ENCODE results near the gene ZNF594. TPM values are rescaled to one million over a fixed set of nuclear protein-coding genes. Genes with fewer than 3 reads are reported as not detected.

Gene ZNF594
- total and polyA plus RNA-seq, 10 of the 15 experiments (the other 5 are each of a cell fraction or from before 2014, with no cell fraction given), result 0.98 to 14.3 (median 11.1) TPM

GRCh38 chr17:5194346-5194745, 2.7 kb upstream of the ZNF594 start:
- POLR2A ChIA-PET, result interaction anchor here (0.7 to 1.7 kb wide), 4 partner anchors 32 to 230 kb away, joined by 3 to 7 read pairs (median 4); partner anchors contain the start of gene ZNF232
- 71% methylated on average over 2 of the region's 2 CpGs for WGBS (ENCODE audit: insufficient coverage, insufficient replicate concordance, low lambda C conversion rate, missing lambda C conversion rate)
- Histone ChIP-seq H3K4me1 (ENCODE audit: control insufficient read depth, insufficient read depth, low read length) (peaks cover 19% of the 10 kb centered on the region), H4K20me1 (ENCODE audit: control insufficient read depth, insufficient read depth) (no peaks in the 10 kb centered on the region), H3K79me2 (ENCODE audit: control insufficient read depth, insufficient read depth, low read length) (peaks cover 21% of the 10 kb centered on the region), H3K27ac (ENCODE audit: control insufficient read depth, insufficient read depth) (no peak overlapping the region), H2AFZ (ENCODE audit: control insufficient read depth, low read depth, low read length) (no peak overlapping the region), H3K9me3 (replicated peaks; ENCODE audit: control insufficient read depth, insufficient read depth, low read length) (peaks cover 8% of the 10 kb centered on the region; the same call in 2 of the 3 replicates), H3K4me2 (ENCODE audit: control insufficient read depth, insufficient read depth) (no peak overlapping the region), H3K9ac (ENCODE audit: control insufficient read depth, insufficient read depth, low read length) (no peak overlapping the region), H3K27me3 (replicated peaks in 1 of 2; ENCODE audit: control insufficient read depth in 2 of 2, insufficient read depth in 2 of 2, low read length in 1 of 2) (no peaks in the 10 kb centered on the region), H3K36me3 (ENCODE audit: control insufficient read depth in 2 of 2, insufficient read depth in 2 of 2, low read length in 1 of 2) (peaks cover 0 to under 1% of the 10 kb centered on the region in 2 experiments; a peak in 1 of 4 replicates), H3K4me3 (no peak overlapping the region)
- no TSS peak for BruUV-seq (replicated peaks)
- in situ Hi-C loops (cut with MboI), result no loop called here
- DNase-seq (ENCODE audit: low read depth, low spot score), result no peak
- RAD21 ChIA-PET (ENCODE audit: unreplicated experiment), result interaction anchor here (1.3 to 9.7 kb wide), 3 partner anchors 34 to 142 kb away, joined by 3 to 125 read pairs (median 105); partner anchors contain the start of gene SCIMP
- CTCF ChIA-PET, result interaction anchor here (1.2 to 14.1 kb wide), 4 partner anchors 42 to 246 kb away, joined by 3 to 209 read pairs (median 19); partner anchors contain the start of genes C1QBP and SCIMP
- FAIRE-seq, result no peak
- TF ChIP-seq IRF4 (IDR thresholded peaks at IDR 0.05; ENCODE audit: low read depth, low read length) (no peak), ZSCAN29 (IDR thresholded peaks at IDR 0.05) (no peak), SMC3 (IDR thresholded peaks at IDR 0.05; ENCODE audit: borderline replicate concordance, low read length) (no peak), DPF2 (IDR thresholded peaks at IDR 0.05) (no peak)
- intact Hi-C loops (cut with micrococcal nuclease; ENCODE audit: unreplicated experiment), result no loop called here
- ATAC-seq, result no peak
- SMC1A ChIA-PET (ENCODE audit: uncharacterized antibody, unreplicated experiment), result interaction anchor here (1.1 to 9.8 kb wide), 3 partner anchors 34 to 113 kb away, joined by 3 to 157 read pairs (median 129); partner anchors contain the start of gene SCIMP

GRCh38 chr17:5184288-5184687, 7.4 kb downstream of the ZNF594 start:
- in situ Hi-C loops (cut with MboI), result loop anchor here (5.0 kb wide), 1 partner anchor 97 kb away; no protein-coding TSS in a partner anchor
- DNase-seq (ENCODE audit: low read depth, low spot score) (no peak), ATAC-seq (no peak), FAIRE-seq (no peak)
- peaks cover 65% of the 10 kb centered on the region for H3K9me3 ChIP-seq (replicated peaks; ENCODE audit: control insufficient read depth, insufficient read depth, low read length)
- H3K4me2 ChIP-seq (ENCODE audit: control insufficient read depth, insufficient read depth), result no peak overlapping the region
- no peaks in the 10 kb centered on the region for H3K27me3 ChIP-seq (replicated peaks in 1 of 2; ENCODE audit: control insufficient read depth in 2 of 2, insufficient read depth in 2 of 2, low read length in 1 of 2)
- ChIA-PET RAD21 (ENCODE audit: unreplicated experiment) (no interaction called here), POLR2A (interaction anchor here (0.6 kb wide), 1 partner anchor 25 kb away, joined by 3 read pairs; no protein-coding TSS in a partner anchor), CTCF (no interaction called here), SMC1A (ENCODE audit: uncharacterized antibody, unreplicated experiment) (no interaction called here)
- no peak overlapping the region for H2AFZ ChIP-seq (ENCODE audit: control insufficient read depth, low read depth, low read length)
- no peaks in the 10 kb centered on the region for H3K4me1 ChIP-seq (ENCODE audit: control insufficient read depth, insufficient read depth, low read length)
- peaks cover 0 to 2% of the 10 kb centered on the region in 2 experiments; a peak in 1 of 4 replicates for H3K36me3 ChIP-seq (ENCODE audit: control insufficient read depth in 2 of 2, insufficient read depth in 2 of 2, low read length in 1 of 2)
- no peaks in the 10 kb centered on the region for H3K79me2 ChIP-seq (ENCODE audit: control insufficient read depth, insufficient read depth, low read length)
- no peak overlapping the region for H3K9ac ChIP-seq (ENCODE audit: control insufficient read depth, insufficient read depth, low read length)
- no peak overlapping the region for H3K27ac ChIP-seq (ENCODE audit: control insufficient read depth, insufficient read depth)
- no TSS peak for BruUV-seq (replicated peaks)
- intact Hi-C loops (cut with micrococcal nuclease; ENCODE audit: unreplicated experiment), result no loop called here
- 97% methylated on average over 2 of the region's 2 CpGs for WGBS (ENCODE audit: insufficient coverage, insufficient replicate concordance, low lambda C conversion rate, missing lambda C conversion rate)
- no peaks in the 10 kb centered on the region for H4K20me1 ChIP-seq (ENCODE audit: control insufficient read depth, insufficient read depth)
- H3K4me3 ChIP-seq, result no peak overlapping the region
- TF ChIP-seq ATF3 (IDR thresholded peaks at IDR 0.05; ENCODE audit: borderline replicate concordance, extremely low read depth, low read depth, low read length) (no peak), SREBF1 (IDR thresholded peaks at IDR 0.05; ENCODE audit: low read length) (no peak), KDM1A (IDR thresholded peaks at IDR 0.05; ENCODE audit: borderline replicate concordance) (no peak), SUZ12 (IDR thresholded peaks at IDR 0.05; ENCODE audit: unreplicated experiment) (no peak), TCF12 (IDR thresholded peaks at IDR 0.05; ENCODE audit: low read depth, low read length) (no peak), CBX5 (IDR thresholded peaks at IDR 0.05; ENCODE audit: low read depth) (no peak), HDGF (IDR thresholded peaks at IDR 0.05) (no peak), SIX5 (IDR thresholded peaks at IDR 0.05; ENCODE audit: low read depth, low read length, severe bottlenecking) (no peak), FOS (IDR thresholded peaks at IDR 0.05; ENCODE audit: borderline replicate concordance, extremely low read depth, insufficient read length) (no peak), FOXM1 (IDR thresholded peaks at IDR 0.05; ENCODE audit: low read depth, low read length) (no peak)
- TF ChIP-seq, protein P1, sequence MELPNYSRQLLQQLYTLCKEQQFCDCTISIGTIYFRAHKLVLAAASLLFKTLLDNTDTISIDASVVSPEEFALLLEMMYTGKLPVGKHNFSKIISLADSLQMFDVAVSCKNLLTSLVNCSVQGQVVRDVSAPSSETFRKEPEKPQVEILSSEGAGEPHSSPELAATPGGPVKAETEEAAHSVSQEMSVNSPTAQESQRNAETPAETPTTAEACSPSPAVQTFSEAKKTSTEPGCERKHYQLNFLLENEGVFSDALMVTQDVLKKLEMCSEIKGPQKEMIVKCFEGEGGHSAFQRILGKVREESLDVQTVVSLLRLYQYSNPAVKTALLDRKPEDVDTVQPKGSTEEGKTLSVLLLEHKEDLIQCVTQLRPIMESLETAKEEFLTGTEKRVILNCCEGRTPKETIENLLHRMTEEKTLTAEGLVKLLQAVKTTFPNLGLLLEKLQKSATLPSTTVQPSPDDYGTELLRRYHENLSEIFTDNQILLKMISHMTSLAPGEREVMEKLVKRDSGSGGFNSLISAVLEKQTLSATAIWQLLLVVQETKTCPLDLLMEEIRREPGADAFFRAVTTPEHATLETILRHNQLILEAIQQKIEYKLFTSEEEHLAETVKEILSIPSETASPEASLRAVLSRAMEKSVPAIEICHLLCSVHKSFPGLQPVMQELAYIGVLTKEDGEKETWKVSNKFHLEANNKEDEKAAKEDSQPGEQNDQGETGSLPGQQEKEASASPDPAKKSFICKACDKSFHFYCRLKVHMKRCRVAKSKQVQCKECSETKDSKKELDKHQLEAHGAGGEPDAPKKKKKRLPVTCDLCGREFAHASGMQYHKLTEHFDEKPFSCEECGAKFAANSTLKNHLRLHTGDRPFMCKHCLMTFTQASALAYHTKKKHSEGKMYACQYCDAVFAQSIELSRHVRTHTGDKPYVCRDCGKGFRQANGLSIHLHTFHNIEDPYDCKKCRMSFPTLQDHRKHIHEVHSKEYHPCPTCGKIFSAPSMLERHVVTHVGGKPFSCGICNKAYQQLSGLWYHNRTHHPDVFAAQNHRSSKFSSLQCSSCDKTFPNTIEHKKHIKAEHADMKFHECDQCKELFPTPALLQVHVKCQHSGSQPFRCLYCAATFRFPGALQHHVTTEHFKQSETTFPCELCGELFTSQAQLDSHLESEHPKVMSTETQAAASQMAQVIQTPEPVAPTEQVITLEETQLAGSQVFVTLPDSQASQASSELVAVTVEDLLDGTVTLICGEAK (IDR thresholded peaks at IDR 0.05; ENCODE audit: borderline replicate concordance), result no peak

Measured in GM12878 (cell line).